Neural cell (in vitro differentiated cells): ENCODE data around the gene LCE1D. TPM values are rescaled to one million over a fixed set of nuclear protein-coding genes. Genes with fewer than 3 reads are reported as not detected.

Experiments used
- H2AFZ ChIP-seq: fragments of 200-600, 300-800 bp; sonication (generic), shearing (Covaris generic); 2 replicates; pipeline ENCODE4 v1.6.0; 2014; ENCODE audit warnings: low read depth, mild to moderate bottlenecking, antibody characterized with exemption, low read length, moderate library complexity
- H3F3A ChIP-seq: fragments of 200-600 bp; shearing (Covaris generic); 2 replicates; pipeline ENCODE4 v1.6.1; 2016; ENCODE audit warnings: mild to moderate bottlenecking, moderate library complexity, mixed read lengths, antibody characterized with exemption, low read length; ENCODE audit not compliant: insufficient read depth, poor library complexity, severe bottlenecking
- H3K27ac ChIP-seq: fragments of 200-600, 300-800 bp; sonication (generic), shearing (Covaris generic); 2 replicates; pipeline ENCODE4 v1.5.1; 2014; ENCODE audit warnings: mild to moderate bottlenecking, low read length, moderate library complexity
- H3K27me3 ChIP-seq: fragments of 300-800, 200-600 bp; sonication (generic), shearing (Covaris generic); 2 replicates; pipeline ENCODE4 v1.6.0; 2014; ENCODE audit warnings: mild to moderate bottlenecking, low read depth, low read length, moderate library complexity; ENCODE audit not compliant: insufficient read depth
- H3K36me3 ChIP-seq: fragments of 300-800, 200-600 bp; sonication (generic), shearing (Covaris generic); 2 replicates; pipeline ENCODE4 v1.5.1; 2014; ENCODE audit warnings: mild to moderate bottlenecking, antibody characterized with exemption, low read length, moderate library complexity; ENCODE audit not compliant: insufficient read depth
- H3K4me2 ChIP-seq: fragments of 300-800, 200-600 bp; sonication (generic), shearing (Covaris generic); 2 replicates; pipeline ENCODE4 v1.6.0; 2014; ENCODE audit warnings: mild to moderate bottlenecking, low read length
- H3K4me3 ChIP-seq: fragments of 300-800, 200-600 bp; sonication (generic), shearing (Covaris generic); 2 replicates; pipeline ENCODE4 v1.5.1; 2014; ENCODE audit warnings: mild to moderate bottlenecking, low read length, moderate library complexity
- H3K79me2 ChIP-seq: fragments of 200-600 bp; shearing (Covaris generic); replicated peaks from 2 replicates; pipeline ENCODE4 v1.6.0; 2014; ENCODE audit warnings: mild to moderate bottlenecking, low read length, moderate library complexity; ENCODE audit not compliant: insufficient read depth
- H3K9ac ChIP-seq: fragments of 300-800, 200-600 bp; sonication (generic), shearing (Covaris generic); 2 replicates; pipeline ENCODE4 v1.6.1; 2016; ENCODE audit warnings: mild to moderate bottlenecking, low read length, mixed read lengths
- H3K9me2 ChIP-seq: fragments of 200-600 bp; shearing (Covaris generic); 2 replicates; pipeline ENCODE4 v1.6.1; 2016; ENCODE audit warnings: mild to moderate bottlenecking, low read length, mixed read lengths; ENCODE audit not compliant: insufficient read depth
- H3K9me3 ChIP-seq: fragments of 200-600, 300-800 bp; sonication (generic), shearing (Covaris generic); 2 replicates; pipeline ENCODE4 v1.6.1; 2016; ENCODE audit warnings: mild to moderate bottlenecking, mixed run types, low read length, moderate library complexity, mixed read lengths
- H4K20me1 ChIP-seq: fragments of 200-600 bp; shearing (Covaris generic); 2 replicates; pipeline ENCODE4 v1.6.1; 2016; ENCODE audit warnings: mild to moderate bottlenecking, mixed run types; ENCODE audit not compliant: insufficient read depth
- EP300 ChIP-seq: fragments of 450-650 bp; conservative IDR thresholded peaks from 2 replicates; pipeline ENCODE4 v1.6.1; 2014; ENCODE audit warnings: antibody characterized with exemption, mild to moderate bottlenecking, moderate library complexity; ENCODE audit not compliant: poor library complexity, severe bottlenecking
- EZH2 ChIP-seq: fragments of 200-600, 300-800 bp; shearing (Covaris generic), sonication (generic); IDR thresholded peaks from 2 replicates; pipeline ENCODE4 v1.6.1; 2014; ENCODE audit warnings: antibody characterized with exemption, low read length, borderline replicate concordance, mild to moderate bottlenecking; ENCODE audit not compliant: insufficient read depth, poor library complexity, severe bottlenecking
- MXI1 ChIP-seq: fragments of 450-650 bp; conservative IDR thresholded peaks from 2 replicates; pipeline ENCODE4 v1.6.1; 2014; ENCODE audit warnings: antibody characterized with exemption, mild to moderate bottlenecking; ENCODE audit not compliant: poor library complexity, severe bottlenecking
- POLR2AphosphoS5 ChIP-seq: IDR thresholded peaks from 2 replicates; pipeline ENCODE4 v1.6.1; 2012
- RAD21 ChIP-seq: fragments of 450-650 bp; conservative IDR thresholded peaks from 2 replicates; pipeline ENCODE4 v1.6.1; 2014; ENCODE audit warnings: antibody characterized with exemption, mild to moderate bottlenecking, moderate library complexity
- SMC3 ChIP-seq: fragments of 450-650 bp; conservative IDR thresholded peaks from 2 replicates; pipeline ENCODE4 v1.6.1; 2014; ENCODE audit warnings: antibody characterized with exemption, mild to moderate bottlenecking, moderate library complexity; ENCODE audit not compliant: poor library complexity
- TAF1 ChIP-seq: IDR thresholded peaks from 2 replicates; pipeline ENCODE4 v1.6.1; 2012; ENCODE audit warnings: low read depth
- polyA plus RNA-seq: library from polyadenylated mRNA; depleted of rRNA; stranded (reverse); fragments of >200 nt; gene quantifications from 2 replicates; pipeline ENCODE4 v1.2.3, GENCODE V29; 2014
- TF ChIP-seq, protein P1 (sequence below): fragments of 450-650 bp; IDR thresholded peaks from 2 replicates; pipeline ENCODE4 v1.5.1; 2014; ENCODE audit warnings: antibody characterized with exemption, mild to moderate bottlenecking, moderate library complexity; ENCODE audit not compliant: poor library complexity, severe bottlenecking
- TF ChIP-seq, protein P2 (sequence below): IDR thresholded peaks from 2 replicates; pipeline ENCODE4 v1.6.1; 2012; ENCODE audit warnings: borderline replicate concordance

Gene LCE1D
- polyA plus RNA-seq, 1 donor from 2014 or later: not detected

DNA sequence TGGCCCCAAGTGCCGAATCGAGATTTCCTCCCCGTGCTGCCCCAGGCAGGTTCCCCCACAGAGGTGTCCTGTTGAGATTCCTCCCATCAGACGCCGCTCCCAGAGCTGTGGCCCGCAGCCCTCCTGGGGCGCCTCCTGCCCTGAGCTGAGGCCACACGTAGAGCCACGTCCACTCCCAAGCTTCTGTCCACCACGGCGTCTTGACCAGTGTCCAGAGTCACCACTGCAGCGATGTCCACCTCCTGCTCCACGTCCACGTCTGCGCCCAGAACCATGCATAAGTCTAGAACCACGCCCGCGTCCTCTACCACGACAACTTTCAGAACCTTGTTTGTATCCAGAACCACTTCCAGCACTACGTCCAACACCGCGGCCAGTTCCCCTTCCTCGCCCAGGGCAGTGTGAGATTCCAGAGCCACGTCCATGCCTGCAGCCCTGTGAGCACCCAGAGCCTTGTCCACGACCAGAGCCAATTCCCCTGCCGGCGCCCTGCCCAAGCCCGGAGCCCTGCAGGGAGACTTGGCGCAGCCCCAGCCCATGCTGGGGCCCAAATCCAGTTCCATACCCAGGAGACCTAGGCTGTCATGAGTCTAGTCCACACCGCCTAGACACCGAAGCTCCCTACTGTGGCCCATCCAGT is 35.9 kb upstream of the LCE1D start:
- Histone ChIP-seq H3K27me3 (no peaks in the 10 kb centered on the region), H3K9me2 (no peaks in the 10 kb centered on the region), H3K9ac (no peak overlapping the region), H3K27ac (no peak overlapping the region), H2AFZ (no peak overlapping the region), H3K79me2 (no peaks in the 10 kb centered on the region), H3K4me3 (no peak overlapping the region), H4K20me1 (no peaks in the 10 kb centered on the region), H3K9me3 (peaks cover 6% of the 10 kb centered on the region), H3K4me2 (no peak overlapping the region), H3K36me3 (no peaks in the 10 kb centered on the region), H3F3A (no peaks in the 10 kb centered on the region)
- TF ChIP-seq TAF1 (no peak), SMC3 (no peak), RAD21 (no peak), MXI1 (no peak), POLR2AphosphoS5 (no peak), EP300 (no peak), EZH2 (no peak)
- TF ChIP-seq, protein P1, sequence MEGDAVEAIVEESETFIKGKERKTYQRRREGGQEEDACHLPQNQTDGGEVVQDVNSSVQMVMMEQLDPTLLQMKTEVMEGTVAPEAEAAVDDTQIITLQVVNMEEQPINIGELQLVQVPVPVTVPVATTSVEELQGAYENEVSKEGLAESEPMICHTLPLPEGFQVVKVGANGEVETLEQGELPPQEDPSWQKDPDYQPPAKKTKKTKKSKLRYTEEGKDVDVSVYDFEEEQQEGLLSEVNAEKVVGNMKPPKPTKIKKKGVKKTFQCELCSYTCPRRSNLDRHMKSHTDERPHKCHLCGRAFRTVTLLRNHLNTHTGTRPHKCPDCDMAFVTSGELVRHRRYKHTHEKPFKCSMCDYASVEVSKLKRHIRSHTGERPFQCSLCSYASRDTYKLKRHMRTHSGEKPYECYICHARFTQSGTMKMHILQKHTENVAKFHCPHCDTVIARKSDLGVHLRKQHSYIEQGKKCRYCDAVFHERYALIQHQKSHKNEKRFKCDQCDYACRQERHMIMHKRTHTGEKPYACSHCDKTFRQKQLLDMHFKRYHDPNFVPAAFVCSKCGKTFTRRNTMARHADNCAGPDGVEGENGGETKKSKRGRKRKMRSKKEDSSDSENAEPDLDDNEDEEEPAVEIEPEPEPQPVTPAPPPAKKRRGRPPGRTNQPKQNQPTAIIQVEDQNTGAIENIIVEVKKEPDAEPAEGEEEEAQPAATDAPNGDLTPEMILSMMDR: no peak
- TF ChIP-seq, protein P2, sequence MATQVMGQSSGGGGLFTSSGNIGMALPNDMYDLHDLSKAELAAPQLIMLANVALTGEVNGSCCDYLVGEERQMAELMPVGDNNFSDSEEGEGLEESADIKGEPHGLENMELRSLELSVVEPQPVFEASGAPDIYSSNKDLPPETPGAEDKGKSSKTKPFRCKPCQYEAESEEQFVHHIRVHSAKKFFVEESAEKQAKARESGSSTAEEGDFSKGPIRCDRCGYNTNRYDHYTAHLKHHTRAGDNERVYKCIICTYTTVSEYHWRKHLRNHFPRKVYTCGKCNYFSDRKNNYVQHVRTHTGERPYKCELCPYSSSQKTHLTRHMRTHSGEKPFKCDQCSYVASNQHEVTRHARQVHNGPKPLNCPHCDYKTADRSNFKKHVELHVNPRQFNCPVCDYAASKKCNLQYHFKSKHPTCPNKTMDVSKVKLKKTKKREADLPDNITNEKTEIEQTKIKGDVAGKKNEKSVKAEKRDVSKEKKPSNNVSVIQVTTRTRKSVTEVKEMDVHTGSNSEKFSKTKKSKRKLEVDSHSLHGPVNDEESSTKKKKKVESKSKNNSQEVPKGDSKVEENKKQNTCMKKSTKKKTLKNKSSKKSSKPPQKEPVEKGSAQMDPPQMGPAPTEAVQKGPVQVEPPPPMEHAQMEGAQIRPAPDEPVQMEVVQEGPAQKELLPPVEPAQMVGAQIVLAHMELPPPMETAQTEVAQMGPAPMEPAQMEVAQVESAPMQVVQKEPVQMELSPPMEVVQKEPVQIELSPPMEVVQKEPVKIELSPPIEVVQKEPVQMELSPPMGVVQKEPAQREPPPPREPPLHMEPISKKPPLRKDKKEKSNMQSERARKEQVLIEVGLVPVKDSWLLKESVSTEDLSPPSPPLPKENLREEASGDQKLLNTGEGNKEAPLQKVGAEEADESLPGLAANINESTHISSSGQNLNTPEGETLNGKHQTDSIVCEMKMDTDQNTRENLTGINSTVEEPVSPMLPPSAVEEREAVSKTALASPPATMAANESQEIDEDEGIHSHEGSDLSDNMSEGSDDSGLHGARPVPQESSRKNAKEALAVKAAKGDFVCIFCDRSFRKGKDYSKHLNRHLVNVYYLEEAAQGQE: no peak

DNA sequence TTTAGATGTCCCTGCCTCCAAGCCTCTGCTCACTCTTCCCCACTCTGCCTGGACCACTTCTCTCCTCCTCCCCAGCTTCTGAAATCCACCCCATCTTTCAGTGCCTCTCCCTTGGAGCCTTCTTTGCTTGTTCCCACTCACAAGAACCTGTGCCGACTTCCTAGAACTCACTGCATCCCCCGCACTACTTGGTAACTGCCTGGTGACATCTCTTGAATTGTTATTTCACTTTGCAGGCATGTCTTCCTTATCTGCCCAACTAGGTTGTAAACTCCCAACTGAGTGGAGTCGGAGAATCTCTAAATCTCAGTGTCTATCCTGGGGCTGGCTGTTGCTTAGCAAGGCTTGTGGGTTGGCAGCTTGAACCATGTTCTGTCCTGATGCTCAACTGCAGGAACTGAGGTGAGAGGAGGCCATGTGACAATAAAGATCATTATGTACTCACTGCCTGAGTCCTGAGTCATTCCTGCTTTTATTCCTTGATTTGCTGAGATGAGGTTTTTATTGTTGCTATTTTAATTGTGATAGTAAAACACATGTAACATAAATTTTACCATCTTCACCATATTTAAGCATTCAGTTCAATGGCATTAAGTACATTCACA is 34.8 kb upstream of the LCE1D start:
- H3F3A ChIP-seq: no peaks in the 10 kb centered on the region
- H3K4me3 ChIP-seq: no peak overlapping the region
- no peak overlapping the region for H3K27ac ChIP-seq
- H3K4me2 ChIP-seq: no peak overlapping the region
- H3K79me2 ChIP-seq: no peaks in the 10 kb centered on the region
- H3K27me3 ChIP-seq: no peaks in the 10 kb centered on the region
- H4K20me1 ChIP-seq: no peaks in the 10 kb centered on the region
- H3K9me3 ChIP-seq: peaks cover 6% of the 10 kb centered on the region
- no peak overlapping the region for H3K9ac ChIP-seq
- TF ChIP-seq MXI1: no peak
- no peak for TF ChIP-seq EP300
- TF ChIP-seq, protein P1: no peak
- TF ChIP-seq TAF1: no peak
- TF ChIP-seq POLR2AphosphoS5: no peak
- no peak for TF ChIP-seq EZH2
- TF ChIP-seq SMC3: no peak
- TF ChIP-seq, protein P2: no peak
- TF ChIP-seq RAD21: no peak
- no peaks in the 10 kb centered on the region for H3K36me3 ChIP-seq
- H2AFZ ChIP-seq: no peak overlapping the region
- H3K9me2 ChIP-seq: no peaks in the 10 kb centered on the region
